SK-N-SH treated with all-trans-retinoic acid at 6 μM for 48 hours (cell line): ENCODE results near the gene RPA1.

ENCODE experiments used
- ARNTL ChIP-seq: fragments of 450-650 bp; formaldehyde crosslinking; IDR thresholded peaks from 2 replicates; pipeline ENCODE4 v1.5.0; 2020; ENCODE audit warnings: low read depth, mild to moderate bottlenecking, moderate library complexity, borderline replicate concordance
- ESRRG ChIP-seq: fragments of 250-450 bp; sonication (Bioruptor Pico); IDR thresholded peaks from 2 replicates; pipeline ENCODE4 v1.6.1; 2021; ENCODE audit warnings: mild to moderate bottlenecking
- OSR1 ChIP-seq: fragments of 250-450 bp; sonication (Bioruptor Pico); IDR thresholded peaks from 2 replicates; pipeline ENCODE4 v1.8.0; 2022; ENCODE audit warnings: moderate library complexity, mild to moderate bottlenecking, inconsistent platforms
- PATZ1 ChIP-seq: fragments of 250-450 bp; sonication (Bioruptor Pico); IDR thresholded peaks from 2 replicates; pipeline ENCODE4 v1.8.0; 2020; ENCODE audit warnings: mild to moderate bottlenecking, moderate library complexity, borderline replicate concordance
- ZFP30 ChIP-seq: fragments of 450-650 bp; formaldehyde crosslinking; IDR thresholded peaks from 2 replicates; pipeline ENCODE4 v1.5.0; 2022; ENCODE audit warnings: mild to moderate bottlenecking, moderate library complexity
- ZNF70 ChIP-seq: fragments of 450-650 bp; formaldehyde crosslinking; IDR thresholded peaks from 2 replicates; pipeline ENCODE4 v1.5.0; 2020; ENCODE audit warnings: mild to moderate bottlenecking, moderate library complexity
- TF ChIP-seq, protein P1 (sequence below): fragments of 250-450 bp; sonication (Bioruptor Pico); IDR thresholded peaks from 2 replicates; pipeline ENCODE4 v1.5.1; 2021; ENCODE audit warnings: mild to moderate bottlenecking, moderate library complexity

- TF ChIP-seq, protein P1, sequence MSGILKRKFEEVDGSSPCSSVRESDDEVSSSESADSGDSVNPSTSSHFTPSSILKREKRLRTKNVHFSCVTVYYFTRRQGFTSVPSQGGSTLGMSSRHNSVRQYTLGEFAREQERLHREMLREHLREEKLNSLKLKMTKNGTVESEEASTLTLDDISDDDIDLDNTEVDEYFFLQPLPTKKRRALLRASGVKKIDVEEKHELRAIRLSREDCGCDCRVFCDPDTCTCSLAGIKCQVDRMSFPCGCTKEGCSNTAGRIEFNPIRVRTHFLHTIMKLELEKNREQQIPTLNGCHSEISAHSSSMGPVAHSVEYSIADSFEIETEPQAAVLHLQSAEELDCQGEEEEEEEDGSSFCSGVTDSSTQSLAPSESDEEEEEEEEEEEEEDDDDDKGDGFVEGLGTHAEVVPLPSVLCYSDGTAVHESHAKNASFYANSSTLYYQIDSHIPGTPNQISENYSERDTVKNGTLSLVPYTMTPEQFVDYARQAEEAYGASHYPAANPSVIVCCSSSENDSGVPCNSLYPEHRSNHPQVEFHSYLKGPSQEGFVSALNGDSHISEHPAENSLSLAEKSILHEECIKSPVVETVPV: no peak
- TF ChIP-seq OSR1 (CRISPR knock-in tag) (no peak), ESRRG (CRISPR knock-in tag) (no peak), ARNTL (no peak), ZNF70 (CRISPR knock-in tag) (no peak), PATZ1 (CRISPR knock-in tag) (no peak), ZFP30 (CRISPR knock-in tag) (no peak)
Observed at GRCh38 chr17:1939981-1940809, 110.4 kb downstream of the RPA1 start.
